MCF 10A (cell line): ENCODE measurements around the gene ZBTB7C. TPM values are rescaled to one million over a fixed set of nuclear protein-coding genes. Genes with fewer than 3 reads are reported as not detected.

Source experiments
- BruUV-seq: library from RNA; stranded (reverse); fragments of 400-500 nt; replicated peaks from 2 replicates; lab custom pipeline; 2021; lab: Mats Ljungman, UMichigan
- CTCF ChIA-PET: fragments of 300-600 bp; sonication (Branson Sonifier 250); formaldehyde crosslinking; extraction: SDS; loops from one replicate; lab custom pipeline; 2021; ENCODE audit warnings: antibody characterized with exemption, inconsistent platforms; lab: Yijun Ruan, JAX
- POLR2A ChIA-PET: fragments of 300-600, 350-650 bp; sonication (Branson Sonifier 250); formaldehyde crosslinking; extraction: SDS; loops from one replicate; lab custom pipeline; 2020; ENCODE audit warnings: antibody characterized with exemption, inconsistent platforms; lab: Yijun Ruan, JAX
- DNase-seq: peaks from one replicate; pipeline ENCODE4 v3.0.0-alpha.2; 2018; ENCODE audit not compliant: unreplicated experiment
- H3K27ac Mint-ChIP-seq: one replicate; pipeline ENCODE4 v1.8.0; 2022; ENCODE audit warnings: mild to moderate bottlenecking, low read depth, mixed read lengths; ENCODE audit not compliant: unreplicated experiment
- H3K27me3 Mint-ChIP-seq: one replicate; pipeline ENCODE4 v1.8.0; 2022; ENCODE audit warnings: mixed read lengths; ENCODE audit not compliant: insufficient read depth, unreplicated experiment
- H3K36me3 Mint-ChIP-seq: one replicate; pipeline ENCODE4 v1.8.0; 2022; ENCODE audit warnings: mild to moderate bottlenecking, moderate library complexity, mixed read lengths; ENCODE audit not compliant: insufficient read depth, unreplicated experiment
- H3K4me1 Mint-ChIP-seq: one replicate; pipeline ENCODE4 v1.8.0; 2022; ENCODE audit warnings: mixed read lengths; ENCODE audit not compliant: insufficient read depth, unreplicated experiment
- H3K4me3 Mint-ChIP-seq: one replicate; pipeline ENCODE4 v1.8.0; 2022; ENCODE audit warnings: mild to moderate bottlenecking, moderate library complexity, mixed read lengths; ENCODE audit not compliant: unreplicated experiment
- H3K9me3 Mint-ChIP-seq: one replicate; pipeline ENCODE4 v1.8.0; 2022; ENCODE audit warnings: mixed read lengths; ENCODE audit not compliant: unreplicated experiment
- CTCF ChIP-seq: fragments of 200-600 bp; IDR thresholded peaks from one replicate; pipeline ENCODE4 v1.8.0; 2022; ENCODE audit warnings: antibody characterized with exemption, mild to moderate bottlenecking; ENCODE audit not compliant: unreplicated experiment
- intact Hi-C: fragments of 100-400 bp; cut with micrococcal nuclease; formaldehyde crosslinking; loops from 2 replicates; pipeline ENCODE4 v1.14.1; 2022
- total RNA-seq: library from RNA; stranded (reverse); gene quantifications from 2 replicates; pipeline ENCODE4 v1.2.3, GENCODE V29; 2022

The ZBTB7C gene
- total RNA-seq, 1 experiment from 2014 or later, result 0.42 TPM

- H3K27ac Mint-ChIP-seq, result no peak overlapping the region
- H3K27me3 Mint-ChIP-seq, result no peaks in the 10 kb centered on the region
- DNase-seq, result no peak
- BruUV-seq, result no TSS peak
- TF ChIP-seq CTCF, result no peak
- ChIA-PET POLR2A (no interaction called here), CTCF (no interaction called here)
- no peaks in the 10 kb centered on the region for H3K4me1 Mint-ChIP-seq
- H3K36me3 Mint-ChIP-seq, result peaks cover 4% of the 10 kb centered on the region
- intact Hi-C loops, result no loop called here
- no peaks in the 10 kb centered on the region for H3K9me3 Mint-ChIP-seq
- H3K4me3 Mint-ChIP-seq, result no peak overlapping the region
These were observed 282.9 kb downstream of the ZBTB7C start for GRCh38 chr18:48126240-48126639.

- Mint-ChIP-seq H3K36me3 (peaks cover 4% of the 10 kb centered on the region), H3K9me3 (no peaks in the 10 kb centered on the region), H3K4me3 (no peak overlapping the region), H3K27me3 (no peaks in the 10 kb centered on the region), H3K4me1 (no peaks in the 10 kb centered on the region), H3K27ac (no peak overlapping the region)
- DNase-seq, result no peak
- CTCF ChIA-PET, result no interaction called here
- BruUV-seq, result no TSS peak
- no peak for TF ChIP-seq CTCF
- intact Hi-C loops, result no loop called here
- POLR2A ChIA-PET, result no interaction called here
These were observed 283.5 kb downstream of the ZBTB7C start for GRCh38 chr18:48125724-48126123.

- DNase-seq, result no peak
- H3K36me3 Mint-ChIP-seq, result peaks cover 4% of the 10 kb centered on the region
- TF ChIP-seq CTCF, result no peak
- H3K27ac Mint-ChIP-seq, result no peak overlapping the region
- no peaks in the 10 kb centered on the region for H3K9me3 Mint-ChIP-seq
- no peaks in the 10 kb centered on the region for H3K27me3 Mint-ChIP-seq
- CTCF ChIA-PET, result interaction anchor here (0.7 kb wide), 1 partner anchor 9 kb away, joined by 3 read pairs; no protein-coding TSS in a partner anchor
- no TSS peak for BruUV-seq
- intact Hi-C loops, result no loop called here
- POLR2A ChIA-PET, result no interaction called here
- H3K4me1 Mint-ChIP-seq, result no peaks in the 10 kb centered on the region
- H3K4me3 Mint-ChIP-seq, result no peak overlapping the region
These were observed 284.1 kb downstream of the ZBTB7C start for GRCh38 chr18:48124857-48125626.

- ChIA-PET POLR2A (interaction anchor here (1.0 kb wide), 1 partner anchor 9 kb away, joined by 3 read pairs; no protein-coding TSS in a partner anchor), CTCF (interaction anchor here (0.7 kb wide), 1 partner anchor 8 kb away, joined by 3 read pairs; no protein-coding TSS in a partner anchor)
- TF ChIP-seq CTCF, result no peak
- Mint-ChIP-seq H3K27me3 (no peaks in the 10 kb centered on the region), H3K27ac (no peak overlapping the region), H3K4me1 (no peaks in the 10 kb centered on the region), H3K36me3 (peaks cover 4% of the 10 kb centered on the region), H3K9me3 (no peaks in the 10 kb centered on the region), H3K4me3 (no peak overlapping the region)
- DNase-seq, result no peak
- intact Hi-C loops, result no loop called here
- no TSS peak for BruUV-seq
These were observed 285.2 kb downstream of the ZBTB7C start for GRCh38 chr18:48123941-48124340.
